Measurements from ENCODE around the gene INPP4B.
"Not testable (repeated sequence)": the region's sequence is repeated elsewhere in the genome, so short reads cannot be mapped to it uniquely, and the experiment has no call there.

INPP4B gene

GRCh38 chr4:142092941-142093340 lies 753.2 kb downstream of the INPP4B start:
- no peak for DNase-seq

- DNase-seq, result no peak
Observed at GRCh38 chr4:142091691-142092182, 754.4 kb downstream of the INPP4B start.

GRCh38 chr4:142091085-142091513 lies 755.0 kb downstream of the INPP4B start:
- no peak for DNase-seq

- DNase-seq, result peak in 1 of 56 donors; percentile 0
Observed at GRCh38 chr4:142088906-142089305, 757.2 kb downstream of the INPP4B start.

GRCh38 chr4:142085513-142086292 lies 760.4 kb downstream of the INPP4B start:
- DNase-seq, result no peak

GRCh38 chr4:142083264-142083663 lies 762.8 kb downstream of the INPP4B start:
- no peak for DNase-seq

- no peak for DNase-seq
Observed at GRCh38 chr4:142081025-142081424, 765.1 kb downstream of the INPP4B start.

- DNase-seq, result no peak
Observed at GRCh38 chr4:142079959-142080358, 766.1 kb downstream of the INPP4B start.

GRCh38 chr4:142077048-142077447 lies 769.1 kb downstream of the INPP4B start:
- DNase-seq, result no peak

- DNase-seq, result not testable (repeated sequence)
Observed at GRCh38 chr4:142068304-142068703, 777.8 kb downstream of the INPP4B start.

- DNase-seq, result not testable (repeated sequence)
Observed at GRCh38 chr4:142066562-142066961, 779.5 kb downstream of the INPP4B start.

GRCh38 chr4:142065086-142065647 lies 780.9 kb downstream of the INPP4B start:
- DNase-seq, result no peak

GRCh38 chr4:142064181-142064580 lies 781.9 kb downstream of the INPP4B start:
- DNase-seq, result no peak

GRCh38 chr4:142045996-142046395 lies 800.1 kb downstream of the INPP4B start:
- DNase-seq, result no peak

GRCh38 chr4:142044271-142044670 lies 801.8 kb downstream of the INPP4B start:
- DNase-seq, result no peak

GRCh38 chr4:142043509-142043908 lies 802.6 kb downstream of the INPP4B start:
- no peak for DNase-seq

- DNase-seq, result no peak
Observed at GRCh38 chr4:142041788-142042187, 804.3 kb downstream of the INPP4B start.

- no peak for DNase-seq
Observed at GRCh38 chr4:142040043-142040442, 806.1 kb downstream of the INPP4B start.

GRCh38 chr4:142036795-142037583 lies 809.1 kb downstream of the INPP4B start:
- DNase-seq, result no peak

- DNase-seq, result no peak
Observed at GRCh38 chr4:142035566-142035965, 810.5 kb downstream of the INPP4B start.

GRCh38 chr4:142034101-142034500 lies 812.0 kb downstream of the INPP4B start:
- DNase-seq, result no peak

GRCh38 chr4:142030010-142030409 lies 816.1 kb downstream of the INPP4B start:
- no peak for DNase-seq

Measured in nucleus accumbens (tissue), 56 donors.